Measurements from ENCODE around the gene TPSD1.

- TF ChIP-seq, protein P1, sequence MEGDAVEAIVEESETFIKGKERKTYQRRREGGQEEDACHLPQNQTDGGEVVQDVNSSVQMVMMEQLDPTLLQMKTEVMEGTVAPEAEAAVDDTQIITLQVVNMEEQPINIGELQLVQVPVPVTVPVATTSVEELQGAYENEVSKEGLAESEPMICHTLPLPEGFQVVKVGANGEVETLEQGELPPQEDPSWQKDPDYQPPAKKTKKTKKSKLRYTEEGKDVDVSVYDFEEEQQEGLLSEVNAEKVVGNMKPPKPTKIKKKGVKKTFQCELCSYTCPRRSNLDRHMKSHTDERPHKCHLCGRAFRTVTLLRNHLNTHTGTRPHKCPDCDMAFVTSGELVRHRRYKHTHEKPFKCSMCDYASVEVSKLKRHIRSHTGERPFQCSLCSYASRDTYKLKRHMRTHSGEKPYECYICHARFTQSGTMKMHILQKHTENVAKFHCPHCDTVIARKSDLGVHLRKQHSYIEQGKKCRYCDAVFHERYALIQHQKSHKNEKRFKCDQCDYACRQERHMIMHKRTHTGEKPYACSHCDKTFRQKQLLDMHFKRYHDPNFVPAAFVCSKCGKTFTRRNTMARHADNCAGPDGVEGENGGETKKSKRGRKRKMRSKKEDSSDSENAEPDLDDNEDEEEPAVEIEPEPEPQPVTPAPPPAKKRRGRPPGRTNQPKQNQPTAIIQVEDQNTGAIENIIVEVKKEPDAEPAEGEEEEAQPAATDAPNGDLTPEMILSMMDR (IDR thresholded peaks at IDR 0.05) = no peak
- no peak for TF ChIP-seq EZH2 (IDR thresholded peaks at IDR 0.05; ENCODE audit: borderline replicate concordance, insufficient read depth, low read depth, low read length, poor library complexity, severe bottlenecking)
Observed at GRCh38 chr16:1291576-1291974, 35.7 kb downstream of the TPSD1 start.
